Measurements from ENCODE around the gene SEC11C.

SEC11C gene

DNA sequence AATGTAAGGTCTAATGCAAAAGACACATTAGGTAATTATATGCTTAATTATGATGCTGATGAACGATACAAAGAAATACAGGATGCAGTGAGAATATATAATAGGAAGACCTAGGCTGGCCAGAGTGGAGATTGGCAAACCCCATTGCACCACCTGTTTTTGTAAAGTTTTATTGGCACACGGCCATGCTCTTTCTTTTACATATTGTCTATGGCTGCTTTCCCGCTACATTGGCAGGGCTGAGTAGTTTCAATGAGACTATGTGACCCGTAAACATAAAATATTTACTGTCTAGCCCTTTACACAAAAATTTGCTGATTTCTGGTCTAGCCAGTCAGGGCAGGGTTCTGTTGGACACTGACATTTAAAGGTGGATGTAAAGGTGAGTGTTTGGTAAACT, 5.4 kb downstream of the SEC11C start:
- no peak for DNase-seq

DNA sequence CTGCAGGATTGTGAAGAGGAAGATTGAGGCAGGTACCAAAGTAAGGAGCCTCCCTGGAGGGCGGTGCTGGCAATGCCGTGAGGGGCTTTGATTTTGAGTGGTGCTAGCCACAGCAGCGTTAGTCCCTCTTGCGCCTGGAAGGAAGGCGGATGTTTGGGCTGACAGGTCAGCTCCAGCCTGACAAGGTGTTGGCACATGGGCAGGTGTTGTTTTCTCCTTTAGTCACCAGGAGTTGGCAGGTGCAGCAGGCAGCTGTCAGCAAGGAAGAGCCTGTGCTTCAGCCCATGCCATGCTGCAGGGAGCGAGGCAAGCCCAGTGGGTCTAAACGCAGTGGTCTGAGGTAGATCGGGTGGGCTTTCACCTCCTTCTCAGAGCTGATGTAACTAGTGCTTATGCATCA, 8.5 kb downstream of the SEC11C start:
- no peak for DNase-seq

DNA sequence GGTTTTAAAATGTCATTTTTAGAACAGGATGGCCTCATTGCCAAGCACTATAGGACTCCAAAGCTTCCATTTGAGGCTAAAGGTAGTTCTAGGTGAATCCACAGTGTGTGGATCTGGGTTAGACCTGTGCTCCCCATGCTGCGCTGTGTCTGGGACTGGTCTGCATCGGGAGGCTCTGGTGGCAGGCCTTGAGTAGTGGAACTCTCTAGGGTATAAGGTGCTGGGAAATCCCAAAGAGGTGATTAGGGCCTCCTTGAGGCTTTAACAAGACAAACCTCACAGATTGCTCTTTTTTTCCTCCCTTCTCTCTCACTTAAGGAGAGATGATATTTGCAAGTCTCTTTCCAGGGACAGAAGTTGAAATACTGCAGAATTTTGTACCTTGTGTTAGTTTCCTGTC, 9.3 kb downstream of the SEC11C start:
- DNase-seq: no peak

DNA sequence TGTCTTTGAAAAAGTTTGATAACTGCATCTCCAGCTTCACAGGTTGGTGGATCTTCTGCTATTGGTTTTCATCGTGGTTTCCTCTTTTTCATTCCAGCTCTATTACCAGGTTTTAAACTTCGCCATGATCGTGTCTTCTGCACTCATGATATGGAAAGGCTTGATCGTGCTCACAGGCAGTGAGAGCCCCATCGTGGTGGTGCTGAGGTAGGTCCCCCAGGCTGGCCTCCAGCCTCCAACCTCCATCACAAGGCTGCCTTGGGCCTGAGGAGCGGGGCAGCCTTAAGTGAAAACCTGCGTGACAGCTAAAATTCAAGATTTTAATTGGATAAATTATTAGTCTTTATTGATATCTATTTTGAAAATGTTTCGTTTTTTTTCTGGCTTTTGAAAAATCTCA, 9.7 kb downstream of the SEC11C start:
- DNase-seq: no peak

DNA sequence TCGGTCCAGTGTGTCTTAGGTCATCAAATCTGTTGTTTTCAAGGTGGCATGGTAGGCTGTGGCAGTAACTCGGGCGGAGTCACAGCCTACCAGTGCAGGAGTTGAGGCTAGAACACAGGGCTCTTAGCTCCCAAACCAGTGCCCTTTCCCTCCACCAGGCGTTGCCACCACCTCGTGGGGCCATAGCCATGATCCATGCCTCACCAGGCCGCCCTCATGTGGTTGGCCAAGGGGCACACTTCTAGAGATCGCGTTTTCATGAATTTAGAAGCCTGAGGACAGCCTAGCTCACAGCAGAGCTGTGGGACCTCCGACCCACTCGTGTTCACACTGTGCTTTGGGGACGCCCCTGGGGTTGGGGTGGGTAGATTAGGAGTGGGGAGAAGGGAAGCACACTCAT, 10.6 kb downstream of the SEC11C start:
- DNase-seq: no peak

DNA sequence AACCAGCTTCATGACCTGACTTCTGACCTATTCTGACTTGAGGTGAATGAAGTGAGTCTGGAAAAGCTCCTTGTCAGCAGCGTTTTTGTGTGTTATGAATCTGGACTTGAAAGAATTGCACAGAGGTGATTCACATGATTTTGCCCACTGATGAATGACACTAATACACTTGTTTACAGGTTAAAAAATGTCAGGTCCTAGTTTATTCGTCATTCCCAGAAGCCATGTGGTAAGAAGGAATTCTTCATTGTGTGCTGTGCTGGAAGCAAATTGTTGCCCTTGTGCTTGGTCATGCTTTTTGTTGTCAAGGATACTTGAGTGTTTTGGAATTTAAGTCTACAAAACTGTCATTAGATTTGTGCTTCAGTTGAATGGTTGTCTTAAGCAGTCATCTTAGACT, 15.5 kb downstream of the SEC11C start:
- no peak for DNase-seq

DNA sequence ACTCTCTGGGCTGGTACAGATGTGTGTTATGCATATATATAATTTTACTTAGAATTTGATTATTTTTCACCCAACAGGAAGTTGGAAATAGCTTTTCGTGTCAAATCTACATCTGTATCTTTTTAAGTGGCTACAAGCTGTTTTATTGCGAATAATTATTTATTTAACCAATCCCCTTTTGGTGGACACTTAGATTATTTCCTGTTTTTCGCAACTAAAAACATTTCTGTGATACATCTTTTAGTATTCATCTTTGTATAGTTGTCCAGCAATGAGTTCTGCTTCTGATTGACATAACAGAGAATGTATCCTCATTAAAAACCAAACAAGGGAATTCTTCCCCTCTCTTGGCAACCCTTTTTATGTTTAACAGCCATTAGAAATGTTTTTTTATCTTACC, 16.6 kb downstream of the SEC11C start:
- no peak for DNase-seq

DNA sequence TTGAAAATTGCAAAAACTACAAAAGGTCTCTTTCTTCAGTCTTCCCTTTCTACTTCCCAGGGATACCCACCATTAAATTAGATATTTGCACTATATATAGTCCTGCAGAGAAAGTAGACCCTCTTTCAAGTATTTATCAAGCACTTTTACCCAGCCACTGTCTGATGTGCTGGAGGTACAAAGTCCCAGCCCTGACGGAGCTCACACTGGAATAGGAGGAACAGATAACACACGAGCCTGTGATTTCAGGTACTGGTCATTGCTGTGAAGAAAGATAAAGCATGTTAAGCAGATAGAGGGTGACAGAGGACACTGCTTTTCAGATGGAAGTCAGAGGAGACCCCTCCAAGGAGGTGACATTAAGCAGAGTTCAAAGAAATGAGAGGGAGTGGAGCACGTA, 19.6 kb downstream of the SEC11C start:
- DNase-seq: no peak

DNA sequence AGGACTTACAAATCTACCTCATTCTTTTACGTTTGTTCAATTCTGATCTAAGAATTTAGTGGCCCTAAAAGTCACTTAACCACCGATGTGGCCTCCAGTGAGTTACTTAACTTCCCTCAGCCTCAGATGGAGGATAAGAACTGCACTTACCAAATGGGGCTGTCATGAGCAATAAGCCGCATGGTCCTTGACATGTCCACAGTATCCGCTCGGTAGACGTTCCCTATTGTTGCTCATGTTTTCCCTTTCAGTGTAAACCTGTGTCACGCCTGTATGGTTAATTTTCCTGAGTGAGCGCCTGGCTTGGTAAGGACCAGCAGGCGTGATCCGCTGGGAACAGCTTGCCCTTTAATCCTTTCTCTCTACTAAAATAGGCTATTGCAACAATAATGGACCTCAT, 20.3 kb downstream of the SEC11C start:
- DNase-seq: peak; percentile 93

DNA sequence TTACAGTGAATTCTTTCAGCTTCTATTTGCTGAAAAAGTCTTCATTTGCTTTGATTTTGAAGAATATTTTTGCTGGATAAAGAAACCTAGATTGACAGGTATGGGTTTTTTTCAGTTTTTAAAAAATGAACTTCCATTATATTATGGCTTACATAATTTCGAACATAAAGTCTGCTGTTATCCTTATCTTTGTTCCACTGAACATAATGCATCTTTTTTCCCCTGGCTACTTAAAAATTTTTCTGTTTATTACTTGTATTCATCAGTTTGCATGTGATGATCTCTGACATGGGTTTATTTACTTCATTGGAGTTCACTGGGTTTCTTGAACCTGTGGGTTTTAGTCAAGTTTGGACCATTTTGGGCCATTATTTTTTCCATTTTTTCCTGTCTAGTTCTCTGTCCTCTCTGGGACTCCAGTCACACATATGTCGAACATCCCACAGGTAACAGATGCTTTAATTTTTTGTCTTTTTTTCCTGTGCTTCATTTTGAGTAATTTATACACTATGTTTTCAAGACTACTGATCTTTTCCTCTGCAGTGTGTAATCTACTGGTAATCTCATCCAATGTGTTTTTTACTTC, 33.1 kb downstream of the SEC11C start:
- no peak for DNase-seq

DNA sequence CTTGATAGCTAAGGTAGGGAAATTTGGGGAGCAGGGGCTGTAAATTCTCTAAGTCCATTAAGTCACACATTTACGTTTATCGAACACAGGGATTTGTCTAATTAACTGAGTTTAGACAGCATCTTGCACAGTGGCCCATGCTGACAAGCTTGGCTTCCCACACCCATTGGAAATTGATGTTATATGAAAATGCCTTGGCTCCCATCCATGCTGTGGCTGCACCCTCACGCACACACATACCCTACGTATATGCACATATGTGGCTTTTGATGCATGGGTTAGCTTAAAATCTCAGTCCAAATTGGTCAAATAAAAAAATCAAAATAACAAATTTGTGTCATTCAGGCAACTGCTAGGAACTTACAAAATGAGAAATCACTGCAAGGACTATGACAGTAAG, 37.8 kb downstream of the SEC11C start:
- no peak for DNase-seq

DNA sequence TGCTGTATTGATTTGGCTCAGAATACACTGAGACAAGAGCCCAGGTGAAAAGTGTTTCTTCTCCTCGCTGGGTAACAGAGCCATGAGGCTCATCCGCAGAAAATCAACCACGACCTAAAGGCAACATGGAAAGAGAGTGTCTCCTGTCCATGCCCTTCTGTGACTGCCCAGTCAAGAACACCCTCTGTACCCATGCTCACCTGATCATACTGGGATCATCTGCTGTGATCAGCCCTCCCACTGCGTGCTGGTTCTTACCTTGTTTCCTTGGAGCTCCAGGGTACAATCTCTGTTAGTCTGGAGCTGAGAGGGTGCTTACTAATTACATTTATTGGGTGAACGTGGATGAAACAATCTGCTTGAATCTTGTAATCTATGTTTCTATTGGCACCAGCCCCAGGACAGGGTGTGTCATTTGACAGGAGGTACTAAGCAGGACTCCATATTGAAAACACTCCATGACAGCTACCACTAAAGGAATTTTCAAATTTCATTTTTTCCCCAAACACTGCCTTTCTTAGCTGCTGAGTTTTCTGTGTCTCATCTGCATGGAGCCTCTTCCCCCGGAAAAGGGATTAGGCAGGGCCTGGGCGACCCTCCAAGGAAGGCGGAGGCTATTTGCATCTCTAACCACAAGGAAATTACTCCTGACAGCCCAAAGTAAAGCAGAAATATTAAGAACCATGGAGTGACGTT, 40.6 kb downstream of the SEC11C start:
- peak; percentile 28 for DNase-seq

DNA sequence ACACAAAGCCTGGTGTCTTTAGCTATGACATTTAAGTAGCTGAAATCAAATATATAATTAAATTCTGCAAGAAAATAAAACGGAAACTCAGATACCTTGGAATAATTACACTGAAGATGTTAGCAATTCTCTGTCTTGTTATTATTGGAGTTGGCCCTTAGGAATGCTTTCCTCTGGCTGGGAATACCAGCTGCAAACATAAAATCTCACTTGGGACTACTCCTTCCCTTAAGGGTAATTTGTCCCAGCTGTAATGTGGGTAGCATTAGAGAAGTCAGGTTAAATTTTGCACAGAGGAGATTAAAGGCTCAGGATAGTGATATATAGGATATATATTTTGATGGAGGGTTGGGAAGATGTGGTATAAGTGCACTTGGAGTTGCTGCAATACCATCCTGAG, 43.0 kb downstream of the SEC11C start:
- DNase-seq: no peak

DNA sequence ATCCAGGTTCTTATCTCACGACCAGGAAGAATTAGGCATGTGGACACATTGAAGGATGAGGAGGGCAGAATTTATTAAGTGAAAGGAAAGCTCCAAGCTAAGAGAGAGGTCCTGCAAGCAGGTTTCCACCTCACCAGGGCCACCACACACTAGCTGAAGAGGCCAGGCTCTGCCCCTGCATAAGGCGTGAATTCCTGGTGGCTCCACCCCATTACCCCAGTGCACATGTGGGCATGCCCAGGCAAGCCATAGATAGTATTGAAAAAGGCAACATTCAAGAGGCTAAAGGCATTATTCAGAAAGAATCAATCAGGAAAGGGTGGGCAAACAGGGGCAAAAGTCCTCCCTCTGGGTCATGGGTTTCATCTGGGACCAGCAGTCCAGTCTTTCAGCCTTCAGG, 49.3 kb downstream of the SEC11C start:
- DNase-seq: no peak

DNA sequence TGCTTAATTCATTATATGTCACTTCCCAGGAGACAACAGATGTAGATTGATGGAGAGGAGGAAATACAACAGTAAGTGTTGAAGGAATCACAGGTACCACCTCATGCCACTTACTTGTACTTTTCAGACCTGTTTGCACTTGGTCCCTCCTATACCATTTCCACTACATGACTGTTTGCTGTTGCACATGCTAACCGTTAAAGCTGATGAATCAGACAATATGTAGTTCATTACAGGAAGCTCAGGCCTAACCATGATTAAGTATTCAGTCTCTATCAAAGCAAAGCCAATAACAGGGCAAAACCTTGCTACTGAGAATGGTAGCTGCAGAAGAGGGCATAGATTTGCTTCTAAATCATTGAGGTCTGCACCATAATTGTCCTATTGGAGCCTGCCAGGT, 50.1 kb downstream of the SEC11C start:
- DNase-seq: no peak

DNA sequence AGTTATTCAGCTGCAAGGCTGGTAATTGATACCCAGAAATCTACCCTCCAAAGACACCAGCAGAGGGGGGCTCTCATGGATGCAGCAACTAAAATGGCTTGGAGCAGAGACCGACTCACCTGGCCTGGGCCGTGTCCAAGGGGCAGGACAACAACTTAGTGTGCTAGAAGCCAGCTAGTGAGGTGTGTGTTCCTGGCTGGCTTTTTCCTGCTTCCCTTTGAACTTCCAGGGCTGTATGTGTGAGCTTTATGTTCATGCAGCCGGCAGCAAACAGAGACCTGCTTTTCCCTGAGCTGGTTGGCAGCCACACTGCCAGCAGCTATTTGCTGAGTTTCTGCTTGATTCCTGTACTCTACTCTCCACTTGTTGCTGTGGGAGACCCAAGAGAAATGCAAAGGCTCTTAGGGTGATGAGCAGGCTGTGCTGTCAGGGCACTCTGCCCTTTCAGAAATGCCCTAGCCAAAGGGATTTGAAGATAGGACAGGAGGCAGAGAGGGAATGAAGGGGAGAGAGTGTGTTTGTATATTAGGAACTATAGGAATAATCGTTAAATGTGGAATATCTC, 56.6 kb downstream of the SEC11C start:
- DNase-seq: no peak

DNA sequence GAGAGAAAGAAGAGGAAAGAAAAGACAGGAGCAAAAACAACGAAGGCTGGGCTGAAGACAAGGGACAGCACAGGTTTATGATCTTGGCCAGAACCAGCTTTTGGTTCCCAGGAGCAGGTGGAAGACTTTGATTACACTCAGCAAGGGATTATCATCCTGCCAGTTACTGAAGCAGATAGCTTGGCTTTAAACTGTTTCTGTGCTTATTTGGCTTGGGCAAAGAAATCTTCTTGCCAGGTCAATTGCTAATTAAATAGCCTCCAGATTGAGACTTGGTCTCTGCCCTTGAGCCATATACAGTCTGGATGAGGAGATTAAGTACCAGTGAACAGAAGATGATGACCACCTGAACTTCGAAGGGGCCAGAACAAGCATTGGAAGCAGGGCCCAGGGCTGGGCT, 58.0 kb downstream of the SEC11C start:
- no peak for DNase-seq

DNA sequence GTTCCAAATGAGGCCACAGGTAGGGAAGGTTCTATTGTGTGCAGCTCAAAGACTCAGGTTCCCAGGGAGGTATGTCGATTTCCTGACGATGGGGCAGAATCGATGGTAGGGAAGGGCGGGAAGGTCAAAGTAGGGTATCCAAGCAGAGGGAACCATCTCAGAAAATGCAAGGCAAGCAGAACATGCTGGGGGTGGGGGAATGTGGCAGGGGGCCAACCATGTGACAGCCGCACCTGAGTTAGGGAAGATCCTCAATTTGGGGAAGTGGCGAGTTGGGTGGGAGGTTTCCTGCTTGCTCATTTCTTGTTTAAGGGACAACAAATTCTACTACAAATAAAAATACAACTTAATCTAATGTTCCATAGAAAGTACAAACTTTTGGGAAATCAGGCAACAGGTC, 58.5 kb downstream of the SEC11C start:
- no peak for DNase-seq

DNA sequence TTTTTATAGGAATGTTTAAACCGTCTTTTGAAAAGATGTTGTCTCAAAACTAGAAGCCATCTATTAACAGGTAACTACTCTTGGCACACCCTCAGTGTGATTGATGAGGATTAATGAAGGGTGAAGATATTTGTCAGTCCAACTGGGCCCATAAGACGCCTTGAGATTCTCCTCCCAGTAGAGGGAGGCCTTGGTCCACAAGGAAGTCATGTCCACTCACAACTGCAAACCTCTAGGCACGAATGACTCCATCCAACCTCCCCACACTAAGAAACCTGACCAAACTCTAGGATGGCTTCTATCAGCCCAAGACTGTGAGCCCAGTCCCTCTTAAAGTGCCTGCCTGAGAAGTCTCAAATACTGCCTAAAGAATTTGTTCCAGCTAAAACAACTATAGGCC, 61.1 kb downstream of the SEC11C start:
- DNase-seq: no peak

DNA sequence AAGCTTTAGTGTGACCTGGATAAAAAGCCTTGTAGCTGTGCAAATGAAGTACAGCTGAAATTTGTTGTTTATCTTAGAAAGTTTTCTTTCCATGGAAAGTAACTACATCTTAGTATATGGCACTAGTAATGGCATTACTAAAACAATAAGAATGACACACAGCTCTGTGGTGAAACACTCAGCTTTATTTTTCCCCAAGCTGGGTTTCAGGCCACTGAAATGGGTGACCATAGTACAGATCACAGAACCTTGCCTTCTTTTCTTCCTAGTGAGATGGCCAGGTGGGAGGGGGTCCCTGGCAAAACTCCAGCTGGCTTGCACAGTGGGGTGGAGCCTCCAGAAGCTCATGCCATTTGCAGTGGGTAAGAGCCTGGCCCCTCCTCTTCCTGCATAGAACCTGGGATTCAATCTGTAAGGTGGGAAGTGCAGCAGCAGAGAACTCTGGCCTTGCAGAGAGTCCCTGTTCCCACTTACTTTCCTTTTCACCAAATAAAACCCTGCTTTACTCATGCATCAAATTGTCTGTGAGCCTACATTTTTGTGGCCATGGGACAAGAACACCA, 62.7 kb downstream of the SEC11C start:
- no peak for DNase-seq

DNA sequence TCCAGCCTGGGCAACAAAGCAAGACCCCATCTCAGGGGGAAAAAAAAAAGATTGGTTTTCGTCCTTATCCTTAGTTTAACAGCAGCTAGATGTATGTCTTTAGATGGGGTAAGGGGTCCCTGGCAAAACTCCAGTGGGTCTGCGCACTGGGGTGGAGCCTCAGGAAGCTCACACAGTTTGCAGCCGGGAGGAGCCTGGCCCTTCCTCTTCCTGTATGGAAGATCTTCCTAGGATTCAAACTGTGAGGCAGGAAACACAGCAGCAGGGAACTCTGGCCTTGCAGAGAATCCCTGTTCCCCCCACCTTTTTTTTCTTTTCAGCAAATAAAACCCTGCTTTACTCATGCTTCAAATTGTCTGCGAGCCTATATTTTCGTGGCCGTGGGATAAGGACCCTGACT, 67.8 kb downstream of the SEC11C start:
- no peak for DNase-seq
